CD4-positive, alpha-beta T cell treated with Interleukin-6 at 100 ng/mL for 8 hours (primary cell): ENCODE measurements around the gene NINL.

Experiments
- DNase-seq: peaks from one replicate; pipeline ENCODE4 v3.0.0-alpha.2; 2020; ENCODE audit warnings: mixed read lengths, low spot score

The NINL gene

DNA sequence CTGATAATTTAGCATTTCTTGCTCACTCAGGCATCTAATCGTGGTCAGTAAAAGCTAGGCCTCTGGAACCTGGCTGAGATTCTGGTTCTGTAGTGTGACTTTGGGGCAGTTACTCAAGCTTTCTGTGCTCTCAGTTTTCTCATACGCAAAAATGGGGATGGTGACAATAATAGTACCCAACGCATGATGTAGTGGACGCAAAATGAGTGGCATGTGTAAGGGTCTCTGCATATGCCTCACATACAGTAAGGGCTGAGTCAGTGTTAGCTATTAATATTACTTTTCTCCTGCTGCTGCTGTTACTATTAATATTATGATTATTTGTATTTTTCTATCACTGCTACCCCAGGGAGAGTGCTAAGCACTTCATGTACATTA, 177.2 kb downstream of the NINL start:
- DNase-seq = no peak

DNA sequence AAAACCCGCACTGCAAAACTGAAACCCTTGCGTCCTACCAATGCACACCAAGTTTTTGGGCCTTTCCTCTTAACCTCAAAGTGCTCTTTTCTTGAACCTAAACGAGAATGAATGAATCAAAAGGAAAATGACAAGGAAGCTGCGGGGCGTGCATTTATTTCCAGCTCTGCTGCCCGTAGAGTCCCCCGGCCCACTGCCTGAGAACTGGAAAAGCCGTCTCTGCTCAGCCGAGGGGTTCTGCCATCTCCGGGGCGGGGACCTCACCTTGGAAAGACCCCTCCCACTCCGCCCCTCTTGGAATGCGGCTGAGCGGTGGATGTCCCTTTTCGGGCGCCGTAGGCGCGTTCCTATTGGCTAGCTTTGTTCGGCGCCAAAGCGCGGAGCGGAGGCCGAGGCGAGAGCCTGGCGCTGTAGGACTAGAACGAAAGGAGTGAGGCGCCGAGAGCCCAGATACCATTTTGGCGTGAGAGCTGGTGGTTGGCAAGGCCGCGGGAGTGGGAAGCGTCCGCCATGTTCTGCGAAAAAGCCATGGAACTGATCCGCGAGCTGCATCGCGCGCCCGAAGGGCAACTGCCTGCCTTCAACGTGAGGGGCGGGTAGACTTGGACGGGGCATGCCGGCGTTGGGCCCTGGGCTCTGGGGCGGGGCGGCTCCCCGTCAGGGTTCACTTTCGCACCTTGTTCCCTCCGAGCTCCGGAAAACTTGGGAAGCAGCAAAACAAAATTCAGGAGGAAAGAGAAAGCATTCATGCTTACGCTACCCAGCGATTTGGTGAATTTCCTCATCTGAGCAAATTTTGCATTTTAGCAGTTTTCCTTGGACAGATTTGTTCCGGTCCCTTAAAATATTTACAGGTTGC, 177.8 kb downstream of the NINL start, which contains the start of gene GINS1:
Gene GINS1 (plus strand): TSS at position 363 of the 859 bp plus-strand sequence. CDS start 148 bp downstream, at position 511.
- peak; percentile 60 for DNase-seq
